Measurements from ENCODE around the gene TENM3.

DNA sequence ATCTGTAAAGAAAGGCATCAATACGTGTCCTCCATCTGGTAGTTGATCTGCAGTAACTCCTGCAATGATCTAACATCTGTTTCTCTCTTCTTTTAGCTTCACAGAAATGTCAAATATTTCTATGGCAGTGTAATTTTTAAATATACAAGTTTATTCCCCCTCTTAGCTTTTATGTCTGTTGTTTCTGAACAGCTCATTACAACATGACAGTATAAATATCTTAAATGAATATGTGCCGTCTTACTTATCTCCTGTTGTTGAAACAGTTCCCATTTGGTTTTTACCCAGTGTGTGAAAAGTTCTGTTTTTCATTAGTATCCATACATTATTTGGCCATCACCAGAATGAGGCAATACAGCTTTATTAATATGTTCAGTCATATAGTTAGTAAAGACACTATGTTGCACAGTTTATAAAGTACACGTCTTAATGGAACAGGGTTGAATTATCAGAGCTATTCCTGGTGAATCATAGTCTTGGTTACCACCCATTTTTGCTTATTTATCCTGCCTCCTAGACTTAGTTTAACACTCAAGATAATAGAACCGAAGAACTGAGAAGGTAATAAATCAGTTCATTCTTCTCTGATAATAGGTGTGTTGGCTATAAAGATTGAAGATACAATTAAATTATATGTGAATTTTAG, 321.6 kb downstream of the TENM3 start:
- TF ChIP-seq, protein P1, sequence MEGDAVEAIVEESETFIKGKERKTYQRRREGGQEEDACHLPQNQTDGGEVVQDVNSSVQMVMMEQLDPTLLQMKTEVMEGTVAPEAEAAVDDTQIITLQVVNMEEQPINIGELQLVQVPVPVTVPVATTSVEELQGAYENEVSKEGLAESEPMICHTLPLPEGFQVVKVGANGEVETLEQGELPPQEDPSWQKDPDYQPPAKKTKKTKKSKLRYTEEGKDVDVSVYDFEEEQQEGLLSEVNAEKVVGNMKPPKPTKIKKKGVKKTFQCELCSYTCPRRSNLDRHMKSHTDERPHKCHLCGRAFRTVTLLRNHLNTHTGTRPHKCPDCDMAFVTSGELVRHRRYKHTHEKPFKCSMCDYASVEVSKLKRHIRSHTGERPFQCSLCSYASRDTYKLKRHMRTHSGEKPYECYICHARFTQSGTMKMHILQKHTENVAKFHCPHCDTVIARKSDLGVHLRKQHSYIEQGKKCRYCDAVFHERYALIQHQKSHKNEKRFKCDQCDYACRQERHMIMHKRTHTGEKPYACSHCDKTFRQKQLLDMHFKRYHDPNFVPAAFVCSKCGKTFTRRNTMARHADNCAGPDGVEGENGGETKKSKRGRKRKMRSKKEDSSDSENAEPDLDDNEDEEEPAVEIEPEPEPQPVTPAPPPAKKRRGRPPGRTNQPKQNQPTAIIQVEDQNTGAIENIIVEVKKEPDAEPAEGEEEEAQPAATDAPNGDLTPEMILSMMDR (IDR thresholded peaks at IDR 0.05) = no peak
- TF ChIP-seq POLR2A (IDR thresholded peaks at IDR 0.05) = no peak

All from testis (tissue), 2 donors.